Measurements from ENCODE around the gene SYDE2. TPM values are rescaled to one million over a fixed set of nuclear protein-coding genes. Genes with fewer than 3 reads are reported as not detected.
"Not testable (repeated sequence)": the region's sequence is repeated elsewhere in the genome, so short reads cannot be mapped to it uniquely, and the experiment has no call there.

The SYDE2 gene
- polyA plus RNA-seq, 12 donors, result 2.6 to 7.4 (median 4.0) TPM; not detected in 1

DNA sequence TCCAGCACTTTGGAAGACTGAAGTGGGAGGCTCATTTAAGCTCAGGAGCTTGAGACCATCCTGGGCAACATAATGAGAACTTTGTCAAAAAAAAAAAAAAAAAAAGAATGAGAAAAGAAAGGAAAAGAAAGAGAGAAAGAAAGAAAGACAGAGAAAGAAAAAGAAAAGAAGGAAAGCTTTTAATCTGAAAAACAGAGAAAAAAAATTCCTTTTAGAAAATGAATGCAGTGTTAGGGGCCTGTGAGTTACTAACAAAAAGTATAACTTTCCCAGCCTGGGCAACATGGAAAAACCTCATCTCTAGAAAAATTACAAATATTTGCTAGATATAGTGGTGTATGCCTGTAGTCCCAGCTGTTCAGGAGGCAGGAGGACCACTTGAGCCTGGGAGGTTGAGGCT lies 15.9 kb upstream of the SYDE2 start:
- DNase-seq, result no peak

- DNase-seq, result no peak
Observed at GRCh38 chr1:85214654-85215053, 13.8 kb upstream of the SYDE2 start.

DNA sequence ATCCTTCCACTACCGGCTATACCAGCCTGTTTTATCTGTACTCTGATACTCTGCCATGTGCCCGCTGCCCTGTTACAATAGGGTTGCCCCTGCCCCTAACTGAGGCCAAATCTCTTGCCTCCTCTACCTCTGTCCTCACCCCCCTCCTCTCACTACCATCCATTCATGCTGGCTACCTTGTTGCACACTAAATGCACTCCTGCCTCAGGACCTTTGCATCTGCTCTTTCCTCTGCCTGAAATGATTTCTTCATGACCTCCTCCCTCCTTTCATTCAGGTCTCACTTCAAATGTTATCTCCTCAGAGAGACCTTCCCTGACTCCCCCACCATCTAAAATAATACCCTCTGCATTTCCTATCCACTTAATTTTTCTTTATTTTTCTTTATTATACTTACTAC lies 7.7 kb upstream of the SYDE2 start:
- DNase-seq, result no peak

DNA sequence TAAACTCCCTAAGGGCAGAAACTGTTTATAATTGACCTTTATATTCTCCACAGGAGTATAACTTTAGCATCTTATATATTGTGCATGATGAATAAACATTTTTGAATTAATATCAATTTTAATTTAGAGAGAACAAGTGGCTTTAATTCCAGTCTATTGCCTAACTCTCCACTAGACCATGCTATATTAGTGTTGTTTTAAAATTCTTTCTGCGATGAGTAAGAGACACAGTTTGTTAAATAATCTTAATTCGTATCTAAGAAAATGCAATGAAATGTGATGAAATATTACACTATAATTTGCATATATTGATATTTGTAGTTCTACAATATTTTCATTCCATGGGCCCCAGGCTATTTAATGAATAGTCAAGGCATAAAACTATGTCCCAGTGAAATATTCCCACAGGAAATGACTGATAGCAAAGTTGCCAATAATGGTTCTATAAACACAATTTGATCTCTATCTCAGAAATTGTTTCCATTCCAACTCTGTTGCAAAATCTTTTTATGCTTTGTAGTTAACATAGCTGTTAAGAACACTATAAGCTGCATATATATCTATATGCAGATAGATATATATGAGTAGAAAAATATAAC lies 2.9 kb upstream of the SYDE2 start:
- no peak for DNase-seq

DNA sequence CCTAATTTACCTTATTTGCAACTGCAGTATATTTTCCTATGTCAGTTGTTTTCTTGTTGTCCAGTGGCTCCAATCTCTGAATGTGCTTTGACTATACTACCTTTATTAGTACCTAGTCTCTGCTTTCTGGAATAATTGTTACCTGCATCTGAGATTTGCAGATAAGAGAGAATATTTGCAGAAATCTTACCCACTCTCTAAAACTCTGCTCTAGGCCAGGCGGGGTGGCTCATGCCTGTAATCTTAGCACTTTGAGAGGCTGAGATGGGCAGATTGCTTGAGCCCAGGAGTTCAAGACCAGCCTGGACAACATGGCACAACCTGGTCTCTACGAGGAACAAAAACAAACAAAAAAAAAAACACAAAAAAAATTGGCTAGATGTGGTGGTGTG lies 2.0 kb upstream of the SYDE2 start:
- no peak for DNase-seq

GRCh38 chr1:85202092-85202863 lies 1.5 kb upstream of the SYDE2 start:
- no peak for DNase-seq

DNA sequence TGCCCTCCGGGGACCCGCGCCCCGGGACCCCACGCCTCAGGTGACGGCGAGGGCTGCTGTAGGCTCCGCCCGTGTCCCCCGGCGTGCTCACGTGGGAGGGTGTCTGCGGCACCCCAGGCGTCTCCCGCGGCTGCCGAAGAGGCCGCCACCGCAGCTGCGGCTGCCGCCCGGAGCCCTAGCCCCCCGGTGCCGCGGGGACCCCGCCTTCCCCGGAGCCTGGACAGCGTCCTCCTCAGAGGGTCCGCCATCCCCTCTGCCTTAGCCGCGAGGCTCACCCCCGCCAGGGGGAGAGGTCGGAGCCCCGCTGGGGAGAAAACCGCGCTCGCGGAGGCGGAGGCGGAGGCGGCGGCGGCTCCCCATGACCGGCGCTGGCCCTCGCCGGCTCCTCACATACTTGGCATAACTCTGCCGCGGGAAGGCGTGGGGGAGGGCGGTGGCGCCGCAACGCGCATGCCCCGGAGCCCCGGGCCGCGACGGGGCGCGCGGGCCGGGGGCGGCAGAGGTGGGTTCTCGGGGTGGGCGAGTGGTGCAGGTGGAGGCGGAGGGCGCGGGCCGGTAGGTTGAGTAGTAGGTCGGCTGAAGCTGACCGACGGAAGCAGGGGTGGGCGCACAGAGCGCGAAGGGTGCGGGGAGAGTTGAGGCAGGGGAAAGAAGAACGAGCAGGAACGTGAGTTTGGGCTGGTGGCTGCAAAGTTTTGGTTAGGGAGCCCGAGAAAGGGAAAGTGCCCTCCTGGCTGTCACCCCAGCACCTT lies 700 bp upstream of the SYDE2 start:
- peak; percentile 51 for DNase-seq

GRCh38 chr1:85199667-85200462 lies 951 bp downstream of the SYDE2 start:
- DNase-seq, result no peak

GRCh38 chr1:85198864-85199263 lies 2.0 kb downstream of the SYDE2 start:
- DNase-seq, result no peak

GRCh38 chr1:85196358-85196757 lies 4.5 kb downstream of the SYDE2 start:
- peak; percentile 11 for DNase-seq

DNA sequence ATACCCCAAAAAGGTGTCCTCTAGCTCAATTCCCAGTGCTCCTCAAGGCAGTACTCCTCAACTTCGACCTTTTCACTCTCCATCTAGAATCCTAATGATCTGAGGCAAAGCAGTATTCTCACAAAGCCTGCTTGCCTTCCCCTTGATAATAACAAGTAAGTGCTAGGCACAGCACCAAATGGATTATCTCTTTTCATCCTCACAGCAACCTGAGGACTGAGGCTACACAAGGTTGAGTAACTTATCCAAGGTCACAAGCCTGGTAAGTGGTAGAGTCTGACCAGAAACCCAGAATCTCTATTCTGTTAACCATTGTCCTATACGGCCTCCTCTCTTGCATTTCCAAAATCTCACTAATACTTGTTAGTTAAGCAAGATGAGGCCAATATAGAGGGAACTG lies 5.1 kb downstream of the SYDE2 start:
- no peak for DNase-seq

- DNase-seq, result not testable (repeated sequence)
Observed at GRCh38 chr1:85192129-85192528, 8.7 kb downstream of the SYDE2 start.

- no peak for DNase-seq
Observed at GRCh38 chr1:85189120-85189519, 11.7 kb downstream of the SYDE2 start.

DNA sequence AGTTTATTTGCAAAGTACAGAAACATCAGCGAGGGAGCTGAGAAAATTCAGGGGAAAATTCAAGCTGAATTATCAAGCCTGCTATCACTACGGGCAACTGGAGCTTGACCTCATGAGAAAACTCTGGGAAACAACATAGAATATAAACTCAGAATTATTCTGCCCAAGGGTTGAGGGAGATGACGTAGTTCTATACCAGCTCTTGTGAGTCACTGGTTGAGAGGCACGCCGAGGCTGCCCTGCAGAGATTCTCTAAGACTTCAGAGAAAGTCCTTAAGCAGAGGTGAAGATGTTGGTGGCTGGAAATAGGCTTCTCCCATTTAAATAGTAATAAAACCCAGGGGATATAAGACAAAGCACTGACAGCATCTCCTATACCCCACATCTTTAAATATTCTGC lies 12.3 kb downstream of the SYDE2 start:
- DNase-seq, result no peak

GRCh38 chr1:85187021-85187420 lies 13.8 kb downstream of the SYDE2 start:
- DNase-seq, result not testable (repeated sequence)

- DNase-seq, result no peak
Observed at GRCh38 chr1:85184245-85184644, 16.6 kb downstream of the SYDE2 start.

DNA sequence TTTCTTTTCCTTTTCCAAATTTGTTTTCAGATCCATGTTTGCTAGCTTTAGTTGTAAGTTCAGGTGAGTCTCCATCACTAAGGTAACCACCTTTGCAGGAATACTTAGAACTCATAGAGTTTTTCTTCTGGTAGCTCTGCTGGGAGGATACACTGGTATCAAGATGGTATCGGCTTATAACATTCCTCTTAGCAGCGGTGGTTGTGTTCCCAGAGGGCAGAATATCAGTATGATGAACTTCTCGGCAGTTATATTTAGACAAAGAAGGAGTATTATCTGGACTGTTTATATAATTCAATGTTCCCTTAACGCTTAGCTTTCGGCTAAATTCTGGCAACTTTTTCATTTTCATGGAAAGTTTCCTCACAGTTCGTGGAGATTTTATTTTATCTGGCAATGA lies 18.1 kb downstream of the SYDE2 start:
- DNase-seq, result no peak

DNA sequence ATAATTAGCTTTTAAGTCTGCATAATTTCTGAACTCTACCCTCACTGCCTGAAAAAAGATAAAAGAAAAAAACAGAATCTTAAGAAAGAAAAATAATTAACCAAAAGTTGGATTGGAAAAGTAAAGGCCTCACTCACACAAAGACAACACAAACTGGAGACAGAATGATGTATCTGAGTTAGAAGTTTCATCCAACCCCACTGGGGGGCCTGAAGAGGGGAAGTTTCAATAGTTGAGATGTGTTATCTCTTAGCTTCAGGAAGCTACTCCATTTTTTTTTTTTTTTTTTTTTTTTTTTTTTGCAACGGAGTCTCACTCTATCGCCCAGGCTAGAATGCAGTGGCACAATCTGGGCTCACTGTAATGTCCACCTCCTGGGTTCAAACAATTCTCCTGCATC lies 19.9 kb downstream of the SYDE2 start:
- no peak for DNase-seq

- DNase-seq, result no peak
Observed at GRCh38 chr1:85179522-85179921, 21.3 kb downstream of the SYDE2 start.

- no peak for DNase-seq
Observed at GRCh38 chr1:85178396-85178795, 22.4 kb downstream of the SYDE2 start.

GRCh38 chr1:85174503-85174902 lies 26.3 kb downstream of the SYDE2 start:
- DNase-seq, result no peak

DNA sequence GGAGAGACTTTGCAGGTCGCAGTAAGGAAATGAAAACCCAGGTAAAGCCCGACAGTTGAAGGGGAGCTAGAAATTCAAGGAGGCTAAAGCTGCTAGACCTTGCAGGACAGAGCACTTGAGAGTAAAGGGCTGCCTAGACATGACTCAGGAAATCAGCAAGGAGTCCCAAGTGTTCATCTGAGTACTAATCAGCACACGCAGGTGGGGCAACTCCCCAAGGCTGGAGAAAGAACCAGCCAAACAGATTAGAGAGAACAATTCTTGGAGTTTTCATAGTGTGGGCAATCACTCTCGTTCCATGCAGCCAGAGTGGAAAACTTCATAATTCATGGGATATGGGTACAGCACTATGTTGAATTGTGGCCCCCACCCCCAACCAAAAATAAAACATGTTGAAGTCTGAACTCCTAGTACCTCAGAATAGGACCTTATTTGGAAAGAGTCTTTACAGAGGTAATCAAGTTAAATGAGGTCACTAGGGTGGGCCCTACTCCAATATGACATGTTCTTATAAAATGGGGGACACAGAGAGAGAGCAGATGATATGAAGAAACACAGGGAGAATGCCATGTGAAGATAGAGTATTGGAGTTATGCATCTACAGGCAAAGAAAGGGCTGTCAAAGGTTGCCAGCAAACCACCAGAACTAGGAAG lies 28.0 kb downstream of the SYDE2 start:
- no peak for DNase-seq

Data from muscle of arm (tissue), 12 donors.